HT1080 (cell line): ENCODE data around the gene ARHGAP42. TPM values are rescaled to one million over a fixed set of nuclear protein-coding genes. Genes with fewer than 3 reads are reported as not detected.
"Not testable (repeated sequence)": the region's sequence is repeated elsewhere in the genome, so short reads cannot be mapped to it uniquely, and the experiment has no call there.

Source experiments
- DNase-seq: peaks from one replicate; pipeline ENCODE4 v3.0.0-alpha.2; 2015; ENCODE audit warnings: low read depth
- total RNA-seq: library from RNA; depleted of rRNA; stranded (reverse); fragments of >200 nt; shearing (Covaris generic); gene quantifications from 2 replicates; pipeline ENCODE4 v1.2.3, GENCODE V29; 2014

ARHGAP42 gene
- total RNA-seq, 1 experiment from 2014 or later: 9.9 TPM

DNA sequence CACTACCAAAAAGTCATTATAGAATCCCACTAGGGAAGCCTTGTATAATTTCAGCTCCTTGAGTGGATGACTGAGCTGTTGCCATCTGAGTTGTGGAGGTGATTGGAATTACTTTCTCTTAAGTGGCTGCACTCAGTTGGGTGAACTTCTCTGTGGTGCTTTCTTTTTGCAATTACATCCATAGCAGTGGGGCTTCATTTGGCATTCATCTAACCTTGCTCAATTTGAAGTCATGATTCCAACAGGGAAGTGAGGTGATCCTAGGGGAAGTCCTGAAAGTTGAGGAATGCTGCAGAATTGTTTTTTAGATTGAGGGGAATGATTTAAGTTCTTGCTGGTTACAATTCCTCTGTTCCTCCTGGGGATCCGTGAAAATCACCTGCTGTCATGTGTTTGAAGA lies 39.6 kb downstream of the ARHGAP42 start:
- no peak for DNase-seq

- no peak for DNase-seq
Observed at GRCh38 chr11:100727410-100727809, 40.3 kb downstream of the ARHGAP42 start.

GRCh38 chr11:100730266-100730665 lies 43.2 kb downstream of the ARHGAP42 start:
- no peak for DNase-seq

- no peak for DNase-seq
Observed at GRCh38 chr11:100731471-100731870, 44.4 kb downstream of the ARHGAP42 start.

GRCh38 chr11:100732949-100733348 lies 45.9 kb downstream of the ARHGAP42 start:
- no peak for DNase-seq

GRCh38 chr11:100734743-100735527 lies 47.8 kb downstream of the ARHGAP42 start:
- DNase-seq: no peak

DNA sequence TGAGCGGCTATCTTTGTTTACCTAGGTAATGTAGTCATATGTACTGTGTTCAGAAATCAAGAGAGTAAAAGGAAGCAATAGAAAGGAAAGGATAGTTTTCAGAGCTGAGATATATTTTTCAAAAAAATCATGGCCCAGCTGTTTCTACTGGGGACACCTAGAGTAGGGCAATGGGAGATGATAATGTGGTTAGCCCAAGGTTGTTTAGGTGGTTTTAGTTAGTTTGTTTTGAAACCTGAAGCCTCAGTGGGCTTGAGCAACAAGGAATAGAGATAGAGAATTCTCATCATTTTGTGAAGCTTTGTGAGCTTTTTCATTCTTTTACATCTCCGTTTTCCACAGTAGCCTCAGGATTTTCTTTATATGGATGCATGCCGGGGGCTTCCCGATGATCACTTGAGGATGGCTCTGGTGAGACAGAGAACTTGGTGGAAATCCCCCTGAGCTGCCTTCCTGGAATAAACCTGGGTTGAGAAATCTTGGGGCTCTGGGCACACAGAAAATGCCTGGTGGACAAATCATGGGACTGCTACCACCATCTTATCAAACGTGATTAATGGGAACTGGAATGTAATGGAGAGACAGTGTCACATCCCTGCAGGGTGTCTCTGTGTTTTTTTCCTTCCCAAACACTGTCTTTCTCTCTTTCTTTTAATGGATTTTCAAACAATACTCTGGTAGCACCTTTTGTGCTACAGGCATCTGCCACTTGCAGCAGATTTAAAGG lies 49.0 kb downstream of the ARHGAP42 start:
- no peak for DNase-seq

- DNase-seq: no peak
Observed at GRCh38 chr11:100738701-100739270, 51.7 kb downstream of the ARHGAP42 start.

- peak; percentile 85 for DNase-seq
Observed at GRCh38 chr11:100739666-100740065, 52.6 kb downstream of the ARHGAP42 start.

DNA sequence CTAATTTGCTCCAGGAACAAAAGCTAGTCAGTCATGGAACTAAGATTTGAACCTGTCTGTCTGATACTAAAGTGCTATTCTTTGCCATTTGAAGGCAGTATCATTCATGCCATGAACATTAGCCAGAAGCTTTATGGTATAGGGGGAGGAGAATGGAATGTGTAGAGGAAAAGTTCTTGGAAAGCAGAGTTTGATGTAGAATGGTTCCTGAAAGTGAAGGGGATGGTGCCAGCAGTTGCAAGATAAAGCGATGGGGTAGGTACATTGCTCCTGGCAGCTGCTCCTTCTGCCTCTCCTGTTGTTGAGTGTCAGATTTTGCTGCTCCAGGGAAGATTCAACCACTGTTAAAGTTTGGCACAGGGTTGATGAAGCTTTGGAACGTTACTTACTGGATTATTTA lies 53.4 kb downstream of the ARHGAP42 start:
- no peak for DNase-seq

DNA sequence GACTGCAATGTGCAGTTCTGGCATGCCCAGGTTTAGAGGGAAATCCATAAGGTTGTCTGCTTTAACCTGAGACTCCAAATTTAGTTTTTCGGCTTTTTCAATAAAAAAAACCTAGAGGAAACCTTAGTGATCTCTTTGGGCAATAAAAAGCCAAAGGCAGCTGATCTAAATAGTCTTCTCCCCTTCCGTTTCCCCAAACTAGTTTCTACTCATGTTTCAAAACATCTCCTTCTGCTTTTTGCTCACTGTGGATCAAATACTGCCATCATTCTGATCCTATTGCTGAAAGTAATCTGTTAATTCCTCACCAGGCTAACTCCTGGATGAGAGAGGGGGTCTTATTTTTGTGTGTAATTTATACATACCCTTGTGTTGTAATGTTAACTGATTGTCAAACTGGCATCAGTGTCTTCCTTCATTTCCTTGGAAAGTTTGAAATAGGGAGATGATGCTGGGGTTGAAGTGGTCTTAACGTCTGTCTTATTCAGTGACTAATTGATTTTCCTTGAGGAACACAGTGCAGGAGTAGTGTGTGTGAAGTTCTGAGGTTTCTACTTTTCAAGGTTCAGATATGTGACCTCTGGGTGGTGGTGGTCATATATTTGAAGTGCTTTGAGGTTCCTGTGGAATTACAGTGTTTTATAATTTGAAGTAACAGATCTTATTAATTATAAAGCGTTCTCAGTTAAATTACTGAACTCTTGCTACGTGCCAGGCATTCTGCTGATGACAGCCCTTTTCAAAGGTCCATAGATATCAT lies 55.0 kb downstream of the ARHGAP42 start:
- DNase-seq: no peak

DNA sequence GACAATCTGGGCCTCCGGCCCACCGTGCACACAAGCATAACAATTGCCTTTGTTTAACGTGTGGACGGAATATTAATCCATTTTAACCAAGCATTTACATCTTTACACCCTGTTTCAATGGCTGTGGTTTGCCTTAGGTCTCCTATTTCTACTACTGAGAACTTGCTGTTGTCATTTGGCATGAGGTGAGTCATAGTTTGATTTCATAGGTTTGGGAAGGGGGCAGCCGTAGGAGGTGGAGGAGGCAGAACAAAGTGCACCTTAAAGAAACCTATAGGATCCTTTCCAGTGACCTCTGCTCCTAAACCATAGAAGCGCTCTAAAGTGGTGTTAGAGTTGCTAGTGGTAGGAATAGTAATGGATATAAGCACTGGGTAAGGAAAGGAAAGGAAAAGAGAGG lies 59.4 kb downstream of the ARHGAP42 start:
- no peak for DNase-seq

DNA sequence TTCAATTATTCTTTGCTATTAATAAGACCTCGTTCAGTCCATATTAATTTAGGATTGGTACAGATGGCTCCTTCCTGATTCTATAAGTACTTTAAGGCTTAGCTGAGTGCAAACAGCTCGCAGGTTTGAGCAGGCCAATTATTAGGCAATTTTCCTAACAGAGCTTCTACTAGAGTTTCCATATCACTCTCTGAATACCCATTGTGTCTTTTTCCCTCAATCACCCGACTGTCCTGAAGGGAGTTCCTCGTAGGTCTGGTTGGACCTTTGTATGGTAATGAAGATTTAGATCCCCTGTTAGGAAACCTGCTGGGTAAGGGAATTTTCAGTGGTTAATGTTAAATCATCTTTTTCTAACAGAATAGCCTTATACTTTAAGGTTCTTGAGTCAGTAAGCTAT lies 61.1 kb downstream of the ARHGAP42 start:
- DNase-seq: no peak

DNA sequence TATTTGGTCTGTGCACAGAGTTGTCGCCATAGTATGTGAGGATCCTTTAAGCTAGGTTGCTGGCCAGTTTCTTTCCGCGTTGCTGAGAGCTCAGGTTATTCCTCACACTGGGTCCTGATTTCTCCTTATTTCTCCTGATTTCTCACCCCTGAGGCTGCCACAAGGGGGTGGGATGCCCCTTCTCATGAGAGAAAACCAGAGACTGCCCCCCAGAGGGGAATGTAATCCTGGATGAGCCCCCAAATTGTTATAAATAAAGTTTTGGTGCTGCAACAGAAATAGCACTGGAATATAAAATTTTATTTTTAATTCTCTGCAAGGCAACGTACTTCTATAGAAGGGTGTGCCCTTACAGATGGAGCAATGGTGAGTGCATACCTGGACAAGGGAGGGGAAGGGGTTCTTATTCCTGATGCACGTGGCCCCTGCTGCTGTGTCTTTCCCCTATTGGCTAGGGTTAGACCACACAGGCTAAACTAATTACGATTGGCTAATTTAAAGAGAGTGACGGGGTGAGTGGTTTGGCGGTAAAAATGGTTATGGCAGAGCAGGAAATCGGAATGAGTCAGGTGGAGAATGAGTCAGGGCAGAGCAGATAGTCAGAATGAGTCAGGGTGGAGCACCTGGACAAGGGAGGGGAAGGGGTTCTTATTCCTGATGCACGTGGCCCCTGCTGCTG lies 62.9 kb downstream of the ARHGAP42 start:
- DNase-seq: peak; percentile 100

DNA sequence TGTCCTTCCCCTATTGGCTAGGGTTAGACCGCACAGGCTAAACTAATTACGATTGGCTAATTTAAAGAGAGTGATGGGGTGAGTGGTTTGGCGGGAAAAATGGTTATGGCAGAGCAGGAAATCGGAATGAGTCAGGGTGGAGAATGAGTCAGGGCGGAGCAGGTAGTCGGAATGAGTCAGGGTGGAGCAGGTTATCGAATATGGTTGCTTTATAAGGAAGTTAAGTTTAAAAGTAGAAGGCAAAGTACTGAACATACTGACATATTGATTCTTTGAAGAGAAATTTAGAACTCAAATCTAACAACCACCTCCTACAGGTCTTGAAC lies 63.4 kb downstream of the ARHGAP42 start:
- DNase-seq: not testable (repeated sequence)

DNA sequence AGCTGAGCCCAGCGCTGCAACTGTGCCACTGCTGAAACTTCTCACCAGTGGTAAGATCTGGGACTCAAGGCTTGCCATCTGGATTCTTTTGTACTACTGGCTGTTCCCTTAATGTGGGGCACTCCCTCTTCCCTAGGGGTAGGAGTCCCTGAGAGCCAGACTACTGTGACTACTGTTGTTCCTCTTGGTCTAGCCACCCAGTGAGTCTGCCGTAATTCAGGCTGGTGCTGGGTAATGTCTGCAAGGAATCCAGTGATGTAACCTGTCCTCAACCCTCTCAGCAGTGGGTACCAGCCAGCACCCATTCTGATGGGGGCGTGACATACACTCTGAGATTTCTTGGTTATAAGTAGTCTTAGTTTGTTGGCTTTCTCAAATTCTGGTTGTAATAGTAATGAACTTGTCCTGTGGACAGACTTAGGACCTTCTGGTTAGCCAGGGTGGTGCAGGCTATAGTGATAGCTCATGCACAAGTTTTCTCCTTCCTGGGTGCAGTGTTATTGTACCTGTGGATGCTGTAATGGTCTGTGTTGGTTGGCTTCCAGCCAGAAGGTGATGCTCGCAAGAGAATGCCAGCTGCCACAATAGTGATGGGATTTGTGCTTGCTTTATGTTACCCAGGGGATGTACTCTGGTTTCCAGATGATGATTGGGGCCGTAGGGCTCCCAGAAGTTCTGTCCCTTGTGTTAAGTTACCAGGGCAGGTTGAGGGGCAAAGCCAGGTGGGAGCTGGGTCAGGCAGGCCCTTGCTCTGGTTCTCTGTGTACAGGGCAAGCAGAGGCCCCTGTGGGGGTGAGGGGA lies 65.5 kb downstream of the ARHGAP42 start:
- no peak for DNase-seq

GRCh38 chr11:100753172-100753543 lies 66.1 kb downstream of the ARHGAP42 start:
- DNase-seq: no peak

GRCh38 chr11:100753571-100753970 lies 66.5 kb downstream of the ARHGAP42 start:
- DNase-seq: no peak

DNA sequence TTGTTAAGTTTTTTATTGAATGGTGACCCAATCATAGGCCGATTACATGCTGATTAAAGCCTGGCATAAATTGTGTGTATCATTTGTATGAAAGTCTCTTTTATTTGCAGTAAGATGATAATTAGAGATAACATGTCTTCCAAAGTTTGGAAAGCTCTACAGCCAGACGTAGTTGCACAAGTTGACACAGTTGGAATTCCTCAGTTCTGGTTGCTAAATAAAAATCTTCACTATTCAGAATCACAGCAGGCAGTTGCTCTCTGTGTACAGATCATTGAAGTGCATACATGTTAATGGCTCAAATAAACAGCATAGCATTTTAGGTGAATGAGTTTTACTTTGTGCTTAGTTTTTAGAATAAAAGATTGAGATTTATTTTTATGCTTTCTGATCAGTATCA lies 69.5 kb downstream of the ARHGAP42 start:
- no peak for DNase-seq

- no peak for DNase-seq
Observed at GRCh38 chr11:100757646-100758045, 70.6 kb downstream of the ARHGAP42 start.

- no peak for DNase-seq
Observed at GRCh38 chr11:100759106-100759505, 72.0 kb downstream of the ARHGAP42 start.
